NCI-H446 treated with DMSO at 0.1 percent for 48 hours (cell line): ENCODE measurements around the gene CHRNA9.
"Not testable (repeated sequence)": the region's sequence is repeated elsewhere in the genome, so short reads cannot be mapped to it uniquely, and the experiment has no call there.

ENCODE experiments used
- DNase-seq: peaks from one replicate; lab custom pipeline; 2025; lab: John Stamatoyannopoulos, UW

Gene CHRNA9, protein sequence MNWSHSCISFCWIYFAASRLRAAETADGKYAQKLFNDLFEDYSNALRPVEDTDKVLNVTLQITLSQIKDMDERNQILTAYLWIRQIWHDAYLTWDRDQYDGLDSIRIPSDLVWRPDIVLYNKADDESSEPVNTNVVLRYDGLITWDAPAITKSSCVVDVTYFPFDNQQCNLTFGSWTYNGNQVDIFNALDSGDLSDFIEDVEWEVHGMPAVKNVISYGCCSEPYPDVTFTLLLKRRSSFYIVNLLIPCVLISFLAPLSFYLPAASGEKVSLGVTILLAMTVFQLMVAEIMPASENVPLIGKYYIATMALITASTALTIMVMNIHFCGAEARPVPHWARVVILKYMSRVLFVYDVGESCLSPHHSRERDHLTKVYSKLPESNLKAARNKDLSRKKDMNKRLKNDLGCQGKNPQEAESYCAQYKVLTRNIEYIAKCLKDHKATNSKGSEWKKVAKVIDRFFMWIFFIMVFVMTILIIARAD

DNA sequence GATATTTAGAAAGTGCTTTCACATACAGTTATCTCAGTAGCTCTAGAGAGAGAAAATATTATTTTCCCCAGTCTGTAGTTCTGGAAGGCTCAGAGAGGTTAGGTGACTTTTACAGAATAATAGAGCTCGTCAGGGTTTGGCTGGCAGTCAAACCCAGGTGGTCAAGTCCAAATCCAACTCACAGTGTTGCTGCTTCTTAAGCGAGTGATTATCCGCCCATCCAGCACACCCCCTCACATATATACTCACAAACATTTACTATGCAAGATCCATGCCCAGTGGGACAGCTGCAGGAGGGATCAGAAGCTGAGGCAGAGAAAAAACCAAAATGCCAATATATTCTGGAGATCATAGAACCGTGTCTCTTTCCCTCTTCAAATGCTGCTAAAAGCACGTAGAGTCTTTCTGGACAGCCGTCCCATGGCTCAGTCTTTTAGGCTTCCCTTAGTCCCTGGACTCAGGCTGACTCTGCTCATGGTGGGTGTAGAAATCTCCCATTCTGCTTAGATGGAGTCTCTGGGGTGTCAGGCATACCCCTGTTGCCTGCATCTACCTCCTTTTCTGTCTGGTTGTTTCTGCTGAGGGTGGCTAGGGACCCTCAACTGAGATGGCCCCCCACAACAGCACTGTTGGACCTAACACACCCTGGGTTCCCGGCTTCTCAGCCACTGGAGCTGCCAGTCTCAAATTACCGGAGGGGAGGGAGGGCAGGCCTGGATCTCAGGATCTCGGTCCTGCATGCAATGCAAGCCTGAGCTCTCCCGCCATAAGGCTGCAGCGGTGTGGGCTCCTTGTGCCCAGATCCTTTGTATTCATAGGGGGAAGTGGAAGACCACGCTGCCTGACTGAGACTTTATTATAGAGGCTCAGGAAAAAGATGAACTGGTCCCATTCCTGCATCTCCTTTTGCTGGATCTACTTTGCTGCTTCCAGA lies at the start of gene CHRNA9:
TSS of gene CHRNA9 (plus strand) at position 743 of the 934 bp plus-strand sequence. CDS start at position 878, 135 bp downstream.
- no peak for DNase-seq

DNA sequence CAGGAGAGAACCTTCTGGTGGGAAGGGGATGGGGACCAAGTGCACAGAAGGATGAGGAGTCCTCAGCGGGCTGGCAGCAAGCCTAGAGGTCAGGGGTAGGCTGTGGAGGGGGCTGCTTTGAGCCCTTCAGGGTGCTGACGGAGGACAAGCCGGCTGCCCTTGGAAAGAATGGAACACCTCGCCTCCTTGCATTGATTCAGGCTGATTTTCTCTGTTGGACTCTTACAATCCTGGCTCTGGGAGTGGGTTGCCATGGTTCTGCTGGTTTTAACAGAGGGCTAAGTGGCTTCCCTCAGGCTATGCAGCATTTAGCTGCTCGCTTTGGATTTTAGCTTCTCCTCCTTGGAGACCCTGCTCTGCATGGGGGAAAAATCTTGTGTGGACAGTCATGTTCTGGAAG lies 49.4 kb upstream of the CHRNA9 start:
- no peak for DNase-seq

DNA sequence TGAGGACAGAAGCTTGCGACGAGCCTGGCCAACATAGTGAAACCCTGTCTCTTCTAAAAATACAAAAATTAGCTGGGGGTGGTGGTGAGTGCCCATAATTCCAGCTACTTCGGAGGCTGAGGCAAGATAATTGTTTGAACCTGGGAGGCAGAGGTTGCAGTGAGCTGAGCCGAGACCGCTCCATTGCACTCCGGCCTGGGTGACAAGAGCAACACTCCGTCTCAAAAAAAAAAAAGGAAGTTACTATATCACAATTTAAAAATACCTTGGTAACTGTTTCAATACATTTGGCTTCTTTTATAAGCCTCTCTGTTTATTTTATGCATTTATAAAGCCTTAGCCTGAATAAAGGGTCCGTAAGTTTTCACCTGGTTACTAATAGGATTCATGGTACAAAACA lies 46.6 kb upstream of the CHRNA9 start:
- no peak for DNase-seq

DNA sequence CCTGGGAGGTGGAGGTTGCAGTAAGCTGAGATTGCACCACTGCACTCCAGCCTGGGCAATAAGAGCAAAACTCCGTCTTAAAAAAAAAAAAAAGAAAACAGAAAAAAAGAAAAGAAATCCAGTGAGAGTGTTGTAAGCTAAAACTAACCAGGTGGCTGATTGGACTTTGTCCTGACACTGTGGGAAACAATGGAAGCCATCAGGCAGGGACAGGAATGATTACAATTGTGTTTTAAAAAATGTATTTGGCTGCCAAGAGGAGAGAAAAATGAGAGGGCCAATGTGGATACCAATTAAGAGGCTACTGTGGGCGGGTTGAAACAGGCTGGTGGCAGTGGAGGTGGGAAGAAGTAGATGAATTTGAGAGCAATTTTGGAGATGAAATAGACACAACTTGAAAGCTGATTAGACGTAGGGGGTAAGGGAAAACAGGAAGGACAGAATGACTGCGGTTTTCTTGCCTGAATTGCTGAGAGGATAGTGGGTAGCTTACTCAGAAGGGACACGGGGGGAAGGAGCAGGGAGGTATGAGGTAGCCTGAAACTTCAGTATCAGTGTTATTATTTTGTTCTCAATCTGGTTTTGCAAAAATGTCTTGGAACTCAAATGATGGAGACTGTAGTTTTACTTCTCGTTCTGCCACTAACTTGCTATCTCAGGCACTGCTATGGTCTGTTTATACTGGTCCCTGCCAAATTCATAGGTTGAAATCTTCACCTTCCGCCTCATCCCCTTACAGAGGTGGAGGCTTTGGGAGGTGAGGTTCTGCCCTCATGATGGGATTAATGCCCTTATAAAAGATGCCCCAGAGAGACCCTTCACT lies 45.6 kb upstream of the CHRNA9 start:
- no peak for DNase-seq

DNA sequence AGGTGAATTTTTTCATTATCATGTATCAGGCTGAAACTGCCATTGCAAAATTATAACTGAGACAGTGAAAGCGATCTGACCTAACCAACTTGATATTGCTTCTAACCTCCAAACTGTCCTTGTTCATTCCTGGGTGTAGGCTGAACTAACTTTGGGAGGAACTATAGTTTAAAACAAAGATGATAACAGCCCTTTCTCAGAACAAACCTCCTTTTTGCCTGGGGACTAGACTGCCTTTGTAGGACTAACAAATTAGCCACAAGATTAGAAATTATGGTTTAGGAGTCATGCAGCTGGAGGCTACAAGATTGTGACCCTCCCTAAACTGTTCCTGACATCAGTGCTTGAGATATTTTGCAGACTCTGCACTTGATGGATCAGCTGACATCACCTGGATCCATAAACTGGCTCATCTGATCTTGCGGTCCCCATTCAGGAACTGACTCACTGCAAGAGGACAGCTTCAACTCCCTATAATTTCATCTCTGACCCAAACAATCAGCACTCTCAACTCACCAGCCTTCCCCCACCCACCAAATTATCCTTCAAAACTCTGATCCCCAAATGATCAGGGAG lies 44.4 kb upstream of the CHRNA9 start:
- not testable (repeated sequence) for DNase-seq

DNA sequence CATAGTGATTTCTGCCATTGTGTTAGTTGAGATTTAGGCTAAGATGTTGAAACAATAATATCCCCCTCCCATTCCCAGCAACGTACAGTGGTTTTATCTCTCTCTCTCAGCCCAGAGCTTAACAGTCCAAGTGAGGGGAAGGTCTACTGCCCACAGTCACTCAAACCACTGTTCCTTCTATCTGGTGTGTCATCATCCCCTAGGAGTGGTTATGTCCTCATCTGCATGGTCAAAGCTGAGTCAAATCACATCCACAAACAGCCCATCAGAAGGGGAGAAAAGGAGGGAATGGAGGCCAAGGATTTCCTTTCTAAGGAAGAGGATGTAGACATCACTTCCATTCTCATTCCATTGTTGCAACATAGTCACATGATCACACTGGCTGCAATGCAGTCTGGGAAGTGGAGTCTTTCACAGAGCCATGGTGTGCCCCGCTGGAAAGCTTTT lies 42.8 kb upstream of the CHRNA9 start:
- no peak for DNase-seq

DNA sequence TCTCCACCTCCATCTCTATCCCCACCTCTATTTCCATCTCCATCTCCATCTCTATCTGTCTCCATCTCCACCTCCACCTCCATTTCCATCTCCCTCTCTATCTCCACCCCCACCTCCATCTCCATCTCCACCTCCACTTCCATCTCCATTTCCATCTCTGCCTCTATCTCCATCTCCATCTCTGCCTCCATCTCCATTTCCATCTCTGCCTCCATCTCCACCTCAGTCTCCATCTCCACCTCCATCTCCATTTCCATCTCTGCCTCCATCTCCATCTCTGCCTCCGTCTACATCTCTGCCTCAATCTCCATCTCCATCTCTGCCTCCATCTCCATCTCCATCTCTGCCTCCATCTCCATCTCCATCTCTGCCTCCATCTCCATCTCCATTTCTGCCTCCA lies 40.8 kb upstream of the CHRNA9 start:
- DNase-seq: no peak

DNA sequence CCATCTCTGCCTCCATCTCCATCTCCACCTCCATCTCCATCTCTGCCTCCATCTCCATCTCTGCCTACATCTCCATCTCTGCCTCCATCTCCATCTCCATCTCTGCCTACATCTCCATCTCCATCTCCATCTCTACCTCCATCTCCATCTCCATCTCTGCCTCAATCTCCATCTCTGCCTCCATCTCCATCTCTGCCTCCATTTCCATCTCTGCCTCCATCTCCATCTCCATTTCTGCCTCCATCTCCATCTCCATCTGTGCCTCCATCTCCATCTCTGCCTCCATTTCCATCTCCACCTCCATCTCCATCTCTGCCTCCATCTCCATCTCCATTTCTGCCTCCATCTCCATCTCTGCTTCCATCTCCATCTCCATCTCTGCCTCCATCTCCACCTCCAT lies 40.1 kb upstream of the CHRNA9 start:
- DNase-seq: not testable (repeated sequence)

DNA sequence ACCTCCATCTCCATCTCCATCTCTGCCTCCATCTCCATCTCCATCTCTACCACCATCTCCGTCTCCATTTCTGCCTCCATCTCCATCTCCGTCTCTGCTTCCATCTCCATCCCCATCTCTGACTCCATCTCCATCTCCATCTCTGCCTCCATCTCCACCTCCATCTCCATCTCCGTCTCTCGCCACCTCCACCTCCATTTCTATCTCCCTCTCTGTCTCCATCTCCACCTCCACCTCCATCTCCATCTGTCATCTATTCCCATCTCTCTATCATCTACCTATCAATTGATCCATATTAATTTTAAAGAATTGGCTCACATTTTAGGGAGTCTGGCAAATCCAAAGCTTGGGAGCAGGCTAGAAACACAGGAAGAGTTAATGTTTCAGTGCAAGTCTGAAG lies 39.6 kb upstream of the CHRNA9 start:
- DNase-seq: no peak

DNA sequence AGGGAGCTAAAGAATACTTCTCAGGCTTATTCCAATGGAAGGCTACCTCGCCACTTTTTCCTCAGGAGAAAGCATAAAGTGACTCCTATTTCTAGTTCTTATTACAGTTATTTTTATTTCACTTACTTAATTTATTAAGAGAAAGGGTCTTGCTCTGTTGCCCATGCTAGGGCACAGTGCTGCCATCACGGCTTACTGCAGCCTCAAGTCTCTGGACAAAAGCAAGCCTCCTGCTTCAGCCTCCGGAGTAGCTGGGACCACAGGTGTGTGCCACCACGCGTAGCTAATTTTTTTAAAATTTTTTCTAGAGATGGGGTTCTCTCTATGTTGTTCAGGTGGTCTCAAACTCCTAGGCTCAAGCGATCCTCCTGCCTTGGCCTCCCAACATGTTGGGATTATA lies 36.0 kb upstream of the CHRNA9 start:
- no peak for DNase-seq

DNA sequence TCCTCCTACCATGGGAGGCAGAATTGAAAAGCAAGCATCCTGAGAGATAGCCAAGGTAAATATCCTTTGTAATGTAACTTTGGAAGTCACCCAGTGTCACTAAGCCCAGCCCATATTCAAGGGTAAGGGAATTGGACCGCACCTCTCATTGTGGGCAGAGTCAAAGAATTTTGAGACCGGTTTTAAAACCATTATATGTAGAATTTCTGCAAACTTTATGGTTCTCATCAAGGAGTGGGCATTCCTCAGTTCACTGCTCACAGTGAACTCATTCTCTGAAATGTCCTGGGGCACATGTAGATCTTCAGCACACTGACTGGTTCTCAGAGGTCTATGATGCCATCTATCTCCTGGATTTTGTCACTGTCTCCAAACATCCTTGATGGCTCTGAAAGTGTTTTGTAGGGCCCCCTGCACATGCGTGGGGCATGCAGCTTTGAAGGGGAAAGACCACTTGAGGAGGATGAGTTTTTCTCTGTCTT lies 35.3 kb upstream of the CHRNA9 start:
- no peak for DNase-seq

DNA sequence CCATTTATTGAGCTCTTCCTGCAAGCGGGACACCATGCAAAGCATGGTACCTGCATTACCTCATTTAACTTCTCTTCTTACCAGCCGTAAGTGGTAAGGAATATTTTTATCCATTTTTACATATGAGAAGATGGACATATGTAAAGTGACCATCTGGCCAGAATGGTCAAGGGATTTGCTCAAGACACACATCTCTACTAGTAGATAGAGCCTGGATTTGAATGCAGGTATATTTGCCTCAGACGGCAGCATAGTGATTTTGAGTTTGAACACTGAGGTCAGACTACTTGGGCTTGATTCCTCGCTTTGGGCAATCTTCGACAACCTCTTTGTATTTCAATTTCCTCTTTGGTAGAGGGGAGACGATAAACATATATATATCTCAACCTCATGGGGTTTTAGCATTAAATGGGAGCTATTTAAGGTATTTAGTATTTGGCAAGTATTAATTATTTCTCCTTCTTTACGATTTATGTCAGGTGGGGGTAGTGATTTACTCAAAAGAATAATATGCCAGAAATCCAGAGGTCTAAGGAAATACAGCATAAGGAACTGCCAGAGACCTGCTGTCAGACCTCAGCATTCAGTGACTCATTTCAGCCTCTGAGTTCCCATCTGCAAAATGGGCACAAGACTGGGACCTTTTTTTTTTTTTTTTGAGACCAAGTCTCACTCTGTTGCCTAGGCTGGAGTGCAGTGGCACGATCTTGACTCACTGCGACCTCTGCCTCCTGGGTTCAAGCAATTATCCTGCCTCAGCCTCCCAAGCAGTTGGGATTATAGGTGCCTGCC lies 34.6 kb upstream of the CHRNA9 start:
- no peak for DNase-seq

DNA sequence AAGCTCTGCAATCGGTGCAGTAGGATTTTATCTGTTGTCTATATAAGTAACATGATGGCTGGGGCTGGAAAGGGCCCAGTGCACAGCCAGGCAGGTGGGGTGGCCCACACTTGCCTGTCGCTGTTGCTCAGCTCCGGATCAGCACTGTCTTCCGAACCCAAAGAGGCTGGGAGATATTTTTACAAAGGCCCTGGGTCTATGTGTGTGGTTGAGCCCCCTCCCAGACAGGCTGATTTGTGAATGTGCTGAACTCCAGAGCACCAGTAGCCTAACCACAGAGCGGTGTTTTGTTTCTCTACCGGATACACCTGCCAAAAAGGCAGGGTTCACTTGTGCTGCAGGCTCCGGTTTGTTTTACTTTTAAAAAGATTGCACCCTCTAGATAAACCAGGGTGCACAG lies 33.5 kb upstream of the CHRNA9 start:
- no peak for DNase-seq

DNA sequence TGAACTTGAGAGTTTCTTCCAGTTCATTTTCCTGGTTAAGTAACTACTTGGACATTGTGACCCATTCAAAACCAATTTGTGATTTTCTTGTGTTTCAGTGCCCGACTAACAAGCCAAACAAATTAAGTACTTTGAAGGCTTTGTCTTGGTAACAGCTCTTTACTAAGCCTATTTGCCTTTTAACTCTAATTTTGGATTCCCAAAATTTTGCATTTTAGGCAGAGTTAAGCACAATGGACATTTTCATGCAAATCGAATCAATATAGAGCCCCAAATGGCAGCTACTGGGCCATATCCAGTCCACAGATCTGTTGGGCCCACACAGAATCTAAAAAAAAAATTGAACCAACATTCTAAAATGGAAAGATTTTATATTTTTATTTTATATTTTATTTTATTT lies 31.4 kb upstream of the CHRNA9 start:
- no peak for DNase-seq

DNA sequence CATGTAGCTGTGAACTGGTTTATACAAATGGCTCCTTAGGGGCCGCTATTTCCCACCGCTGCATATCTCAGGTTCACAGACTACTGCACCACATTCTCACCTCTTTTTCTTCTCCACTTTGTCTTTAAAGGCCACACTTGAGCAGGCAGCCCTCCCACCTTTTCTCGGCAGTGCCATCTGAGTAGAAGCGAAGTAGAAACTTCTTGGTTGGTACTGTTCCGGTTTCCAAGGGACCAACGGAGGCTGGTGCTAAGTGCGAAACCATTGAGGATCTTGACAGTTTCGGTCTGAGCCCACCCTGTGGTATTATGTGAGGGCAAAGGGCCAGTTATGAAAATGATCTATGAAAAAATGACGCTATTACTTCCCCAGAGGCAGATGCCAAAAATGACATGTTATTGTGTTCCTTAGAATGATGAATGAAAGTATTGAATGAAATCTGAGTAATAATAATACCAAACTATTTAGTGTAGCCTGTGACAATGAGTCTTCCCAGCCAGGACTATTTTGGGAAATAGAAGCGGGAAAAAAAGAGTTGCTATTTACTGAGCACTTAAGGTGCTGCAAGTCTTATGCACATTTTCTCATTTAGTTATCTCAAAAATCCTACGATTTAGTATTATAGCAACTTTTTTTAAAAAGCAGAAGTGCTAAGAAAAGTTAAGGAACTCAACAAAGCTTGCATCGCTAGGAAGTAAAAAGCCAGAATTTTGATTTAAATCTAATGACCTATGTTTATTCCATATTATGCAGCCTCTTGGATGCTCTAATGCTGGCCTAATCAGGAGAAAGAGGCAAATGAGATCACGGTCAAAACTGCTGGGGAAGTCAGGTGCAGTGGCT lies 29.6 kb upstream of the CHRNA9 start:
- DNase-seq: no peak

DNA sequence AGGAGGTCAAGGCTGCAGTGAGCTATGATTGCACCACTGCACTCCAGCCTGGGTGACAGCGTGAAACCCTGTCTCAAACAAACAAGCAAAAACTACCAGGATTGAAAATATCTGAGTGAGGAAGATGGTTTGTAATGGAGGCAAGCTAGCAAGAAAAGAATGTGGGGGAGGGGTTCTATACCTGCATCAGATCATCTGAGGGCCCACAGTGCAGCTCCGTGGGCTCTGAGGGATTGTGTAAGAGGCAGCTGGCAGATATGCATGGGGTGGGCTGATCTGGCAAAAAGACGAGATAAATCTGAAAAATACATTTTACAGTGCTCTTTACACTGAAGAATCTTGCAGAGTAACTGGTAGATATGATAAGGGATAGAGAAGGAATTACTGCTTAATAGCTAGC lies 28.9 kb upstream of the CHRNA9 start:
- no peak for DNase-seq

DNA sequence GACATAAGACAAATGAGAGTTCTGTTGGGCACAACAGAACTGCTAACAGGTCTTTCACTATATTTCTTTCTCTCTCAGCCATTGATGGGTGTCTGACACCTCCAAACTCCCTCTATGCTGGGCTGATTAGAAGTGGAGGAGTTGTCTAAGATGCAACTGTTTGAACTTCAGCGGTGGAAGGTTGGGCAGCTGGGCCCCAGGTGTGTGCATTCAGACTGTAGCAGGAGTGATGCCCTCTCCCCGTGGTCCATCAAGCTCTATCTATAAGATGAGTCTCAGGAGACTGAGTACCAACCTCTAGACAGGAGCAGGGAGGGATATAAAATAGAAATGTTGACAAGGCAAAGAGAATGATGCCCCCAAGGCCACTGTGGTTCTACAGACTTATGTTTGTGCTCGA lies 28.2 kb upstream of the CHRNA9 start:
- DNase-seq: no peak

DNA sequence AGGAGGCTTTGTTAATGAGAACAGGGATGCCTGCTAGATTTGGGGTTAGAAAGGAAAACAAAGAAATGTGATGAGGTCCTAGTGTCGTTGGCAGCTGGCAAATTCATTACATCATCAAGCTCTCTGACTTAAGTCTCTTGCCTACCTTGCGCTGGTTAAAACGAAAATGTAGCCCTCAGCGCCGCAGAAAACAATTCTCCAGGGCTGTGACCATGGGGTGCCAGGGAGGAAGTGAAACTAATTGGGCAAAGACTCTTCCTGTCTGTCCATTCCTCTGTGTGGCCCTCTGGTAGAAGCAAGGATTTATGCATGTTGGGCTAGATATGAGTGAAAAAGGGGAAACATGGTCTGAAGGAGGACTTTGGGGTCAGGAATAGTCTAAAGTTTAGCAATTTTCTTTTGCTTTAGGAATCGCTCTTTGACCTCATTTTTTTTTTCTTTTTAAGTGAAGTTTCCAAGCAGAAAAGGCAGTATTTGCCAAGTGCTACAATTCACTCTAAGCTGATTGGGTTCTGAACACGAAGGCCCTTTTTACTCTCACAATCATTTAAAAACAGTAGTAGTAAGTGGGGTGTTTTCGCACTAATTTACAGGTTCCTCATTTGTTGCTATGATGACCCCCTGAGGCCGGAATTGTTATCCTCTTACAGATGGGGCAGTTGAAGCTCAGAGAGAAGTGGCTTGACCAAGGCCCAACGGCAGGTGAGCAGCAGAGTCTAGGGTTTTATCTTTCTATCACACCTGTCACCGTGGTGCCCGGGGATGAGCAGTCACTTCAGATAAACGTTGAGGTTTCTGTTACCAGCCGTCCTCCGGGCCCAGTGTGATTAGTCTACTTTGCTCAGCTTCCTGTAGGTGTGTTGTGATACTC lies 27.3 kb upstream of the CHRNA9 start:
- no peak for DNase-seq
